GM23338 (cell line): ENCODE results near the gene RAD54L. TPM values are rescaled to one million over a fixed set of nuclear protein-coding genes. Genes with fewer than 3 reads are reported as not detected.

Source experiments
- ATAC-seq: fragments of 200-7000 bp; cut with Tn5 transposase; 3 replicates; pipeline ENCODE4 v1.9.1; 2020
- DNase-seq: peaks from one replicate; pipeline ENCODE4 v3.0.0-alpha.2; 2015; ENCODE audit warnings: low spot score
- H2AFZ ChIP-seq: fragments of 200-600 bp; sonication (generic); 2 replicates; pipeline ENCODE4 v1.8.0; 2016; ENCODE audit warnings: antibody characterized with exemption, mild to moderate bottlenecking, moderate library complexity
- H3F3A ChIP-seq: fragments of 200-600 bp; sonication (generic); replicated peaks from 2 replicates; pipeline ENCODE4 v1.8.0; 2017; ENCODE audit warnings: antibody characterized with exemption, mixed run types, low read depth
- H3K27ac ChIP-seq: fragments of 200-600 bp; sonication (generic); 2 replicates; pipeline ENCODE4 v1.6.1; 2016; ENCODE audit warnings: low read depth
- H3K27me3 ChIP-seq: fragments of 200-600 bp; sonication (generic); 2 replicates; pipeline ENCODE4 v1.8.0; 2016; ENCODE audit warnings: mild to moderate bottlenecking, mixed run types, moderate library complexity; ENCODE audit not compliant: insufficient read depth
- H3K36me3 ChIP-seq: fragments of 200-600 bp; sonication (generic); 2 replicates; pipeline ENCODE4 v1.8.0; 2016; ENCODE audit warnings: mild to moderate bottlenecking; ENCODE audit not compliant: insufficient read depth
- H3K4me1 ChIP-seq: fragments of 200-600 bp; sonication (generic); 2 replicates; pipeline ENCODE4 v1.8.0; 2016; ENCODE audit warnings: mild to moderate bottlenecking, moderate library complexity; ENCODE audit not compliant: insufficient read depth
- H3K4me2 ChIP-seq: fragments of 200-600 bp; sonication (generic); 2 replicates; pipeline ENCODE4 v1.7.1; 2017; ENCODE audit warnings: mixed run types
- H3K4me3 ChIP-seq: fragments of 200-600 bp; sonication (generic); 2 replicates; pipeline ENCODE4 v1.6.1; 2016; ENCODE audit warnings: mixed run types
- H3K79me2 ChIP-seq: fragments of 200-600 bp; sonication (generic); replicated peaks from 2 replicates; pipeline ENCODE4 v1.8.0; 2017; ENCODE audit warnings: mild to moderate bottlenecking; ENCODE audit not compliant: insufficient read depth
- H3K9me2 ChIP-seq: fragments of 200-600 bp; sonication (generic); 2 replicates; pipeline ENCODE4 v1.8.0; 2017; ENCODE audit not compliant: insufficient read depth
- H4K20me1 ChIP-seq: fragments of 200-600 bp; sonication (generic); replicated peaks from 2 replicates; pipeline ENCODE4 v1.8.0; 2017; ENCODE audit warnings: mild to moderate bottlenecking; ENCODE audit not compliant: insufficient read depth
- H3K27ac Mint-ChIP-seq: 2 replicates; pipeline ENCODE4 v1.8.0; 2020; ENCODE audit warnings: inconsistent platforms, mild to moderate bottlenecking, moderate library complexity, mixed read lengths
- H3K27me3 Mint-ChIP-seq: 3 replicates; pipeline ENCODE4 v1.8.0; 2022; ENCODE audit warnings: low read depth, mild to moderate bottlenecking, moderate library complexity, mixed read lengths, inconsistent platforms; ENCODE audit not compliant: insufficient read depth, poor library complexity
- H3K36me3 Mint-ChIP-seq: 3 replicates; pipeline ENCODE4 v1.8.0; 2021; ENCODE audit warnings: low read depth, mild to moderate bottlenecking, inconsistent platforms, moderate library complexity, mixed read lengths
- H3K4me1 Mint-ChIP-seq: 3 replicates; pipeline ENCODE4 v1.8.0; 2020; ENCODE audit warnings: mild to moderate bottlenecking, inconsistent platforms, mixed read lengths
- H3K4me3 Mint-ChIP-seq: 3 replicates; pipeline ENCODE4 v1.8.0; 2021; ENCODE audit warnings: moderate library complexity, mild to moderate bottlenecking, inconsistent platforms, mixed read lengths
- H3K9me3 Mint-ChIP-seq: 3 replicates; pipeline ENCODE4 v1.8.0; 2020; ENCODE audit warnings: moderate library complexity, mild to moderate bottlenecking, inconsistent platforms, mixed read lengths
- CREB1 ChIP-seq: fragments of 250-450 bp; sonication (Bioruptor Pico); IDR thresholded peaks from 2 replicates; pipeline ENCODE4 v1.5.0; 2020; ENCODE audit warnings: low read depth, mild to moderate bottlenecking, moderate library complexity
- EZH2 ChIP-seq: fragments of 200-600 bp; sonication (generic); IDR thresholded peaks from one replicate; pipeline ENCODE4 v1.8.0; 2017; ENCODE audit warnings: antibody characterized with exemption, mild to moderate bottlenecking, low read depth; ENCODE audit not compliant: unreplicated experiment
- EZH2phosphoT487 ChIP-seq: fragments of 200-600 bp; sonication (generic); IDR thresholded peaks from one replicate; pipeline ENCODE4 v1.8.1; 2018; ENCODE audit warnings: antibody characterized with exemption; ENCODE audit not compliant: unreplicated experiment
- JUNB ChIP-seq: IDR thresholded peaks from one replicate; pipeline ENCODE4 v1.6.1; 2016; ENCODE audit warnings: antibody characterized with exemption; ENCODE audit not compliant: unreplicated experiment
- NANOG ChIP-seq: IDR thresholded peaks from 2 replicates; pipeline ENCODE4 v1.6.1; 2016; ENCODE audit warnings: antibody characterized with exemption, borderline replicate concordance
- POLR2AphosphoS5 ChIP-seq: IDR thresholded peaks from 2 replicates; pipeline ENCODE4 v1.6.1; 2016; ENCODE audit warnings: antibody characterized with exemption, low read depth
- STAT1 ChIP-seq: IDR thresholded peaks from one replicate; pipeline ENCODE4 v1.6.1; 2016; ENCODE audit warnings: antibody characterized with exemption; ENCODE audit not compliant: unreplicated experiment
- ZNF114 ChIP-seq: fragments of 250-450 bp; sonication (Bioruptor Pico); IDR thresholded peaks from 2 replicates; pipeline ENCODE4 v1.5.0; 2020; ENCODE audit warnings: mild to moderate bottlenecking, moderate library complexity
- ZNF331 ChIP-seq: fragments of 250-450 bp; sonication (Bioruptor Pico); IDR thresholded peaks from 2 replicates; pipeline ENCODE4 v1.5.0; 2020; ENCODE audit warnings: low read depth, mild to moderate bottlenecking, moderate library complexity
- ZNF462 ChIP-seq: fragments of 250-450 bp; sonication (Bioruptor Pico); IDR thresholded peaks from 2 replicates; pipeline ENCODE4 v1.5.0; 2020; ENCODE audit warnings: mild to moderate bottlenecking, moderate library complexity
- polyA plus RNA-seq: library from polyadenylated mRNA; unstranded; fragments of >200 nt; fragmentation: Nextera tagmentation; extraction: Ambion mirVana; gene quantifications from 2 replicates; pipeline ENCODE4 v1.2.1, GENCODE V29; 2016
- total RNA-seq: library from RNA; depleted of rRNA; stranded (reverse); fragments of >200 nt; shearing (Covaris generic); gene quantifications from 2 replicates; pipeline ENCODE4 v1.2.3, GENCODE V29; 2014
- TF ChIP-seq, protein P1 (sequence below), 2 experiments: fragments of 200-600 bp in 1 of 2; sonication (generic) in 1 of 2; conservative IDR thresholded peaks; 2 replicates each; pipeline versions ENCODE4 v1.5.1 to v1.6.1; 2016 to 2017; ENCODE audit warnings: antibody characterized with exemption in 2 of 2, low read depth in 2 of 2, mild to moderate bottlenecking in 2 of 2, moderate library complexity in 1 of 2
- TF ChIP-seq, protein P2 (sequence below): IDR thresholded peaks from 2 replicates; pipeline ENCODE4 v1.6.1; 2016; ENCODE audit warnings: antibody characterized with exemption
- TF ChIP-seq, protein P3 (sequence below): IDR thresholded peaks from one replicate; pipeline ENCODE4 v1.6.1; 2018; ENCODE audit warnings: antibody characterized with exemption; ENCODE audit not compliant: unreplicated experiment

RAD54L gene
- total and polyA plus RNA-seq, 2 experiments from 2014 or later: 26.4 to 48.1 TPM

DNA sequence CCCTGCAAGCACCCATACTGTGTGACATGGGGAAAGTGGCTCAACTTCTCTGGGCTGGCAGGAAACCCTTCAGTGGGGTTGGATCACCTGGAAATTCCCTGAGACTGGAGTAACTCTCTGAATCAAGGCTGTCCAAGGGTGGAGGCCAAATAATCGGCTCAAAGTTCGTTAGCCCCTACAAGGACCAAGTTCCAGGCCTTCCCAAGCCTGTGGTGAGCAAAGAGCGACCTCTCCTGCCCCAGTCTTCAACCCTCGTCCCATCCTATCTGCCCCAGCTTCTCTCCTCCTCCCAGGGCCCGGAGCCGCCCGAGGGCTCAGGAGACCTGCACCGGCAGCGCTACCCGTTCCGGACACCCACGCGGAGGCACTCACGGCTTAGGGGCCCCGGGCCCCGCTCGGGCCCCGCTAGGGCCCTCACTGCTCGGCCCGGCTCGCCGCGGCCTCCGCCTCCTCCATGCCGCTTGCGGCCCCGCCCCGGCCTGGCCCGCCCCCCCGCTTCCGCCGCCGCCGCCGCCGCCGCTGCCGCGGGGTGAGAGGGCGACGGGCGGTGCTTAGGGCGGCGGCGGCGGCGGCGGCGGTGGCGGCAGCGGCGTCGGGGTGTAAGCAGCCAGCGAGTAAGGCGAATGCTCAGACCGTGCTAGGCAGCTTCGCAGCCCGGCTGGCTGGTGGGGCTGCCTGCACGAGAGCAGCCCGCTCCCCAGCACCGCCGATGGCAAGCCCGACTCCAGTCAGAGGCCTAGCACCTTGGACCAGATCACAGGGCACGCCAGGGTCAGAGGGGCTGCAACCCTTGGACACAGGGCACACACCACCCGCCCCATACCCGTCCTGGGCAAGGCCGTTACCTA is 49.4 kb upstream of the RAD54L start, which contains the start of gene POMGNT1:
Gene POMGNT1, minus strand, starts transcription at position 471 of the 848 bp plus-strand sequence. CDS start 613 bp downstream, outside the sequence.
- peaks cover 16% of the 10 kb centered on the region for H3K4me1 Mint-ChIP-seq
- H2AFZ ChIP-seq: peak within 1 kb of the TSS; percentile 99
- H3K27me3 Mint-ChIP-seq: peaks cover 11% of the 10 kb centered on the region

More for the DNA sequence above, 49.4 kb upstream of the RAD54L start, which contains the start of gene POMGNT1:
- ATAC-seq (peak; percentile 69), DNase-seq (peak; percentile 78)
- Histone ChIP-seq H3K79me2 (no peaks in the 10 kb centered on the region), H3K4me1 (peaks cover 8% of the 10 kb centered on the region; the same call in 1 of the 2 replicates), H3F3A (peaks cover 14% of the 10 kb centered on the region; the same call in 1 of the 2 replicates), H3K36me3 (no peaks in the 10 kb centered on the region), H3K4me2 (peak within 1 kb of the TSS; percentile 90), H4K20me1 (no peaks in the 10 kb centered on the region; the same call in 1 of the 2 replicates), H3K4me3 (peak within 1 kb of the TSS; percentile 82), H3K27ac (peak within 1 kb of the TSS; percentile 66; the same call in 1 of the 2 replicates), H3K9me2 (no peaks in the 10 kb centered on the region), H3K27me3 (0 out of 2 replicates have a peak, but pooled peaks cover 5% of the 10 kb centered on the region)
- TF ChIP-seq, protein P1, sequence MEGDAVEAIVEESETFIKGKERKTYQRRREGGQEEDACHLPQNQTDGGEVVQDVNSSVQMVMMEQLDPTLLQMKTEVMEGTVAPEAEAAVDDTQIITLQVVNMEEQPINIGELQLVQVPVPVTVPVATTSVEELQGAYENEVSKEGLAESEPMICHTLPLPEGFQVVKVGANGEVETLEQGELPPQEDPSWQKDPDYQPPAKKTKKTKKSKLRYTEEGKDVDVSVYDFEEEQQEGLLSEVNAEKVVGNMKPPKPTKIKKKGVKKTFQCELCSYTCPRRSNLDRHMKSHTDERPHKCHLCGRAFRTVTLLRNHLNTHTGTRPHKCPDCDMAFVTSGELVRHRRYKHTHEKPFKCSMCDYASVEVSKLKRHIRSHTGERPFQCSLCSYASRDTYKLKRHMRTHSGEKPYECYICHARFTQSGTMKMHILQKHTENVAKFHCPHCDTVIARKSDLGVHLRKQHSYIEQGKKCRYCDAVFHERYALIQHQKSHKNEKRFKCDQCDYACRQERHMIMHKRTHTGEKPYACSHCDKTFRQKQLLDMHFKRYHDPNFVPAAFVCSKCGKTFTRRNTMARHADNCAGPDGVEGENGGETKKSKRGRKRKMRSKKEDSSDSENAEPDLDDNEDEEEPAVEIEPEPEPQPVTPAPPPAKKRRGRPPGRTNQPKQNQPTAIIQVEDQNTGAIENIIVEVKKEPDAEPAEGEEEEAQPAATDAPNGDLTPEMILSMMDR (conservative IDR thresholded peaks at IDR 0.05; ENCODE audit: low read depth in 2 of 2): peak; percentile 17 to 54; a peak in 3 of 4 replicates
- TF ChIP-seq ZNF462 (CRISPR knock-in tag) (no peak), JUNB (no peak), POLR2AphosphoS5 (peak; percentile 65), STAT1 (no peak), NANOG (no peak), EZH2phosphoT487 (no peak), ZNF114 (no peak), EZH2 (no peak), CREB1 (CRISPR knock-in tag) (no peak), ZNF331 (CRISPR knock-in tag) (no peak)
- TF ChIP-seq, protein P2, sequence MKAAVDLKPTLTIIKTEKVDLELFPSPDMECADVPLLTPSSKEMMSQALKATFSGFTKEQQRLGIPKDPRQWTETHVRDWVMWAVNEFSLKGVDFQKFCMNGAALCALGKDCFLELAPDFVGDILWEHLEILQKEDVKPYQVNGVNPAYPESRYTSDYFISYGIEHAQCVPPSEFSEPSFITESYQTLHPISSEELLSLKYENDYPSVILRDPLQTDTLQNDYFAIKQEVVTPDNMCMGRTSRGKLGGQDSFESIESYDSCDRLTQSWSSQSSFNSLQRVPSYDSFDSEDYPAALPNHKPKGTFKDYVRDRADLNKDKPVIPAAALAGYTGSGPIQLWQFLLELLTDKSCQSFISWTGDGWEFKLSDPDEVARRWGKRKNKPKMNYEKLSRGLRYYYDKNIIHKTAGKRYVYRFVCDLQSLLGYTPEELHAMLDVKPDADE: no peak
- TF ChIP-seq, protein P3, sequence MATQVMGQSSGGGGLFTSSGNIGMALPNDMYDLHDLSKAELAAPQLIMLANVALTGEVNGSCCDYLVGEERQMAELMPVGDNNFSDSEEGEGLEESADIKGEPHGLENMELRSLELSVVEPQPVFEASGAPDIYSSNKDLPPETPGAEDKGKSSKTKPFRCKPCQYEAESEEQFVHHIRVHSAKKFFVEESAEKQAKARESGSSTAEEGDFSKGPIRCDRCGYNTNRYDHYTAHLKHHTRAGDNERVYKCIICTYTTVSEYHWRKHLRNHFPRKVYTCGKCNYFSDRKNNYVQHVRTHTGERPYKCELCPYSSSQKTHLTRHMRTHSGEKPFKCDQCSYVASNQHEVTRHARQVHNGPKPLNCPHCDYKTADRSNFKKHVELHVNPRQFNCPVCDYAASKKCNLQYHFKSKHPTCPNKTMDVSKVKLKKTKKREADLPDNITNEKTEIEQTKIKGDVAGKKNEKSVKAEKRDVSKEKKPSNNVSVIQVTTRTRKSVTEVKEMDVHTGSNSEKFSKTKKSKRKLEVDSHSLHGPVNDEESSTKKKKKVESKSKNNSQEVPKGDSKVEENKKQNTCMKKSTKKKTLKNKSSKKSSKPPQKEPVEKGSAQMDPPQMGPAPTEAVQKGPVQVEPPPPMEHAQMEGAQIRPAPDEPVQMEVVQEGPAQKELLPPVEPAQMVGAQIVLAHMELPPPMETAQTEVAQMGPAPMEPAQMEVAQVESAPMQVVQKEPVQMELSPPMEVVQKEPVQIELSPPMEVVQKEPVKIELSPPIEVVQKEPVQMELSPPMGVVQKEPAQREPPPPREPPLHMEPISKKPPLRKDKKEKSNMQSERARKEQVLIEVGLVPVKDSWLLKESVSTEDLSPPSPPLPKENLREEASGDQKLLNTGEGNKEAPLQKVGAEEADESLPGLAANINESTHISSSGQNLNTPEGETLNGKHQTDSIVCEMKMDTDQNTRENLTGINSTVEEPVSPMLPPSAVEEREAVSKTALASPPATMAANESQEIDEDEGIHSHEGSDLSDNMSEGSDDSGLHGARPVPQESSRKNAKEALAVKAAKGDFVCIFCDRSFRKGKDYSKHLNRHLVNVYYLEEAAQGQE: no peak
- Mint-ChIP-seq H3K36me3 (peaks cover 6% of the 10 kb centered on the region; the same call in 2 of the 3 replicates), H3K27ac (0 out of 2 replicates have a peak within 1 kb of the TSS, but pooled peaks have one; percentile 59), H3K9me3 (no peaks in the 10 kb centered on the region), H3K4me3 (peak within 1 kb of the TSS; percentile 87)
